ENCODE measurements around the gene ANKRD34A.

The ANKRD34A gene

GRCh38 chr1:145990249-145990855, 26.0 kb upstream of the ANKRD34A start:
- DNase-seq (ENCODE audit: low read depth in 2 of 2): no peak

- no peak for DNase-seq (ENCODE audit: low read depth in 2 of 2)
These were observed 24.4 kb upstream of the ANKRD34A start for GRCh38 chr1:145988773-145989172.

GRCh38 chr1:145987926-145988325, 23.6 kb upstream of the ANKRD34A start:
- no peak for DNase-seq (ENCODE audit: low read depth in 2 of 2)

- DNase-seq (ENCODE audit: low read depth in 2 of 2): no peak
These were observed 22.2 kb upstream of the ANKRD34A start for GRCh38 chr1:145986551-145986950.

- DNase-seq (ENCODE audit: low read depth in 2 of 2): no peak
These were observed 21.4 kb upstream of the ANKRD34A start for GRCh38 chr1:145985502-145986439.

- no peak for DNase-seq (ENCODE audit: low read depth in 2 of 2)
These were observed 20.7 kb upstream of the ANKRD34A start for GRCh38 chr1:145985129-145985501.

- no peak for DNase-seq (ENCODE audit: low read depth in 2 of 2)
These were observed 19.8 kb upstream of the ANKRD34A start for GRCh38 chr1:145983960-145984830.

GRCh38 chr1:145983206-145983675, 18.9 kb upstream of the ANKRD34A start:
- DNase-seq (ENCODE audit: low read depth in 2 of 2): no peak

GRCh38 chr1:145982010-145982723, 17.8 kb upstream of the ANKRD34A start:
- no peak for DNase-seq (ENCODE audit: low read depth in 2 of 2)

GRCh38 chr1:145980457-145980994, 16.2 kb upstream of the ANKRD34A start:
- no peak for DNase-seq (ENCODE audit: low read depth in 2 of 2)

- no peak for DNase-seq (ENCODE audit: low read depth in 2 of 2)
These were observed 15.5 kb upstream of the ANKRD34A start for GRCh38 chr1:145979746-145980456.

GRCh38 chr1:145978854-145979745, 14.7 kb upstream of the ANKRD34A start:
- DNase-seq (ENCODE audit: low read depth in 2 of 2): peak; percentile 48 to 53

- no peak for DNase-seq (ENCODE audit: low read depth in 2 of 2)
These were observed 14.1 kb upstream of the ANKRD34A start for GRCh38 chr1:145978471-145978853.

GRCh38 chr1:145977486-145978470, 13.4 kb upstream of the ANKRD34A start:
- DNase-seq (ENCODE audit: low read depth in 2 of 2): no peak

GRCh38 chr1:145977016-145977415, 12.6 kb upstream of the ANKRD34A start:
- DNase-seq (ENCODE audit: low read depth in 2 of 2): no peak

- no peak for DNase-seq (ENCODE audit: low read depth in 2 of 2)
These were observed 10.8 kb upstream of the ANKRD34A start for GRCh38 chr1:145975216-145975615.

- DNase-seq (ENCODE audit: low read depth in 2 of 2): no peak
These were observed 10.3 kb upstream of the ANKRD34A start for GRCh38 chr1:145974721-145975120.

- DNase-seq (ENCODE audit: low read depth in 2 of 2): no peak
These were observed 8.2 kb upstream of the ANKRD34A start for GRCh38 chr1:145972580-145972979.

Measured in stimulated activated CD8-positive, alpha-beta memory T cell treated with anti-CD3 and anti-CD28 coated beads, Interleukin-7, amount 100 ng/mL, for 1 hour (primary cell).